NCI-H526 (cell line): Measurements from ENCODE around the gene FOXQ1.
A peak's percentile ranks its signal among the peaks of the same experiment; 100 is the strongest.
"Not testable (repeated sequence)": the region's sequence is repeated elsewhere in the genome, so short reads cannot be mapped to it uniquely, and the experiment has no call there.

Experiments used
- DNase-seq, 2 experiments: peaks; one replicate each; lab custom pipeline; 2025; lab: John Stamatoyannopoulos, UW

FOXQ1 gene

DNA sequence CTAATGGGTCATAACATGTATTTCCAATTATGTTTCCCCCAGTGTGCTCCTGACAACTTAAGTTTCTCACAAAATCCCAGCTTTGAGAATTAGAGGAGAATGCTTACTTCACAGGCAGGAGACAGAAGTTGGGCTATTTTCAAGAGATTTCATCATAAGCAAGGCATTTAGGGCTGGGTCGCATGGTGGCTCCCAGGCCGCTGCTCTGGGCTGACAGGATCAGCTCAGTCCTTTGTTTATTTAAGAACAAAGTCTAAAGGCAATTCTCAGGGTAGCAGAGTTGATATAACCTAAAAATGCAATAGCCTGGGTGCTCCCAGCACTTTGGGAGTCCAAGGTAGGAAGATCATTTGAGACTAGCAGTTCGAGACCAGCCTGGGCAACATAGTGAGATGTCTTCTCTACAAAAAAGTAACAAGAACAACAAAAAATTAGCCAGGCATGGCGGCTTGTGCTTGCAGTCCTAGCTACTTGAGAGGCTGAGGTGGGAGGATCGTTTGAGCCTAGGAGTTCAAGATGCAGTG is 10.9 kb downstream of the FOXQ1 start:
- DNase-seq: no peak

DNA sequence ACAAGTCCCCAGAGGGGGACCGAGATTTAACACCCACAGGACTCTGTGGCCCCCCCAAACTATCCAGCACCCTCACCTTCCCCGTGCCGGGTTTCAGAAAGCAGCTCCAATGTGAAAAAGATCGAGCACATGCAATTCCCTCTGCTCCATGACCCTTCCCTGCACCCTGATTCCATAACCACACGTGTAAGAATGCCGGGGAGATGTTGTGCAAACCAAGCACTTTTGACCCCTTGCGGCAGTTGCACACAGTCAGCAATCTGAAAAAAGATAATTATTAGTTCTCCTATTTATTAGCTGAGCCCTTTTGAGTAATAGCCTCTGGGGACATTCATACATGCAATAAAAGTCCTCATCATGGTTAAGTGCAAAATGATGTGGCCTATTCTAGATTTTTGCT is 13.0 kb downstream of the FOXQ1 start:
- no peak for DNase-seq

DNA sequence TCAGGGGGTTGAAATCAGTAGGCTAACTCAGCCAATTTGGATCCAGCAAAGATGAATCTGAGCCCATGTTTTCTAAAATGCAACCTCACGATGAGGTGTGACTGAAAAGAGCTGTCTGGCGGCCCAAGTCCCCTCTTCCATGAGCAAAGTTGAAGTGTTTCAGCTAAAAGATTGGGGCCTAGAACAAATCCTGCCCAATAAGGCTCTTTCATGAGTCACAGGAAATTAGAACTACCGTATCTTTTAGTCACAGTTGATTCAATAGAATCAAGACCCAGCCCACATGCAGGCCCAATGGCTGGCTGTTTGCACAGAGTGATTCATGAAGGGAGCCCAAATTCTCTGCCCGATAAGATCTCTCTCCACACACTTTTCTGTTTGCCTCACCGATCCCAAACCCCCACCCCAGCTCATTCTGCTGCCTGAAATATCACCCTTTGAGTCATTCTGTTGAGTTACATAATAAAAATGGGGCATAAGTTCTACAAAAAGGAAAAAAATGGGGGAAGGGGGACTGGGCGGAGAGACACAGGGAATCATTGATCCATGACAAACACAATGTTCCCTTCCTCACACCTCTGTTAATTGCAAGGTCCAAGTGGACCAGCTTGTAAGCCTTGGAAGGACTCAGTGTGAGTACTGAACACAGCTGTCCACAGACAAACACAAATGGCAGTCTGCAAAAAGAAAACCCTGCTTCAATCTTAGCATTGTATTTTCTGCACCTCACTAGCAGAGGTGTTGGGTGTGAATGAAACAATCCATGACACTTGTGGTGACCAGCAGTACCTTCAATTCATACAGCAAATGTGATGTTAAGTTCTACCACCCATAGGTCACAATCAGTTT is 13.8 kb downstream of the FOXQ1 start:
- no peak for DNase-seq

DNA sequence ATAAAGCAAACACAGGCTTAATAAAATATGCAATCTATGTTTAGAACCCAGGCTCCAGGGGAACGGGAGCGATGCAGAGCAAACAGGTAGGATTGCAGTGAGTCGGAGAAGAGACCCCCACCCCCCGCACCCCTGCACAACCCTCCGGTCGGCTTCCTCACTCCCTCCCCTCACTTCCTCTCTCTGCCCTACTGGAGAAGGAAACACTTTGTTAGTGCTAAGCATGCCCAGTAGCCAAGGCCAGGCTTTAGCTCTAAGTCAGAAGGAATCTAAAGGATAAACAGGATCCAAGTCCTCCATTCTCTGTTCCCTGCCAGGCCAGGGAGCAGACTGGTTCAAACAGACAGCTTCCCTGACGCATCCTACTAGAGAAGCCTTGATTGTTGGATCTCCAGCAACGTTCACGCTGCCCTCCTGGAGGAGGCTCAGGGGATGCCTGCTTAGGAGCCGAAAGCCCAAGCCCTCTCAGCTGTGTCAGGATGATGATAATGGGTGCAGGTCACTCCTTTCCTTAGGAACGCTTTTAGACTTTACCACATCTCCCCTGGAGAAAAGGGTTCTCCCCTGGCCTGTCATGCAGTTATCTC is 14.7 kb downstream of the FOXQ1 start:
- DNase-seq: no peak

- no peak for DNase-seq
Observed at GRCh38 chr6:1327630-1328029, 15.7 kb downstream of the FOXQ1 start.

DNA sequence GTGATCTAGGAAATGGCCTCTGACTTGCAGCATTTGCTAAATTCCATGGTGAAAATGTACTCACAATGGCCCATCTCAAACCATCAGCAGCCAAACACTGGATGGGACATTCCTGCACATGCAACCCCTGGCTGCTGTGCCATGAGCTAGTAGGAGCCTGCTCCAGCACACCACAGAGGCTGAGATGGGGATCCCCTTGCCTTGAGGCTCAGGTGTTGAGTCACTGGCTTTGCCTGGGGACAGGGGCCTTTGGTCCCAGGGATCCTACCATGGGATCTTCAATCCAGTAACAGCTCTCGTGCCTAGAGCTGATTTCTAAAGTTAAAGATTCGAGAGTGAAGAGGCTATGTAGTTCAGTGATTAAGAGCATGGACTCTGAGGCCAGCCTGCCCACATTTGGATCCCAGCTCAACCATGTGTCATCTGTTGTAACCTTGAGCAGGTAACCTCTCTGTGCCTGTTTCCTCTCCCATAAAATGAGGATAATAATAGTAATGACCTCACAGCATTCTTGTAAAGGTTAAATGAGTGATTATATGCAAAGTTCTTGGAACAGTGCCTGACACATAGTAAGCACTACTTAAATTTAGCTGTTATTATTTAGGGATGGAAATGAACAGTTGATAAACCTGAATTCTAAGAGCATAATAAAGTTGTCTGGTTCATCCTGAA is 16.4 kb downstream of the FOXQ1 start:
- DNase-seq: no peak

- peak in 1 of 2 experiments; percentile 17 for DNase-seq
Observed at GRCh38 chr6:1329708-1330107, 17.8 kb downstream of the FOXQ1 start.

GRCh38 chr6:1334684-1335083 is 22.8 kb downstream of the FOXQ1 start:
- DNase-seq: no peak

DNA sequence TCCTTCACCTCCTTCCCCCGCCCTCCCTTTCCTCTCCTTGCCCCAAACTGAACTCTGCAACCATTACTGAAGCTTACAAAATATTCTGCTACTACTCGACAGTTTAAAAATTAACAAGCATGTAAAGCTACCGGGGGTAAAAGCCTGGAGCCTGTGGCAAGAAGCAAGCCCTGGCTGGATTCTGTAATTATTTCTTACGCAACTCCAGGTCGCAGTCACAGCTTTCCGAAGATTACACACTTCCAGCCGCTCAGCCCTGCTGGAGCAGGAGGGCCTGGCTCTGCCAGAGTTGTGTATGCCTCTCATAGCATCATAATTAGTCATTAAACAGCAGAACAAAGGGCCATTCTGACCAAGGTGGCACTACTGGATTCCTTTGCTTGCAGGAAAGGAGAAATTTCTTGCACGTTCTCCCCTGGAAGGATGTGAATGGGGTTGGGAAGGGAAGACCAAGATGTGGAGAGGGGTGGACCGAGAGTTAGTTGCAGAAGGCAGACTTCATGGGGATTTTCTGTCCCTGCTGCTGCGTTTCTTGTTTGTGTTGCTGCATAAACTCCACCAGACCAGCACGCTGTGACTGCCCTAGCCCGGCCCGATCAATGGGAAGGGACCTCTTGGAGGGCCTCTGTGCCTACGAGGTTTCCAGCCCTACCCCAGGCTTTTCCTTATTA is 23.6 kb downstream of the FOXQ1 start:
- DNase-seq: no peak

GRCh38 chr6:1336246-1336843 is 24.4 kb downstream of the FOXQ1 start:
- peak in 1 of 2 experiments; percentile 19 for DNase-seq

- DNase-seq: no peak
Observed at GRCh38 chr6:1337791-1338190, 25.9 kb downstream of the FOXQ1 start.

DNA sequence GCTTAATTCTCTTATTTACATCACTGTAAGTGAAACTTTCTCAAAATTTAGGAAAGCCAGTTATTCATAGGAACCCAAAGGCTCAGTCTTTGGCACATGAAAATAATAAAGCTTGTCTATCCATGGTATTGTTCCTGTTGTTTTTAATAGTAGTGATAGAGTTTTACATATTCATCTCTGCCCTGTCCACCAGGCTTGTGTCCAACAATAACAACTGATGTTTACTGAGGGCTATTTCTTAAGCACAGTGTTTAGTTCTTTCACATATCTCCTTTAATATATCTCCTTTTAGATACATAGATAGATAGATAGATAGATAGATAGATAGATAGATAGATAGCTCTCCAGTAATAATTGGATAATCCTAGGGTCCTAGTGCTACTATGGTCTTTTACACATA is 34.2 kb downstream of the FOXQ1 start:
- no peak for DNase-seq

GRCh38 chr6:1346558-1347091 is 34.7 kb downstream of the FOXQ1 start:
- no peak for DNase-seq

DNA sequence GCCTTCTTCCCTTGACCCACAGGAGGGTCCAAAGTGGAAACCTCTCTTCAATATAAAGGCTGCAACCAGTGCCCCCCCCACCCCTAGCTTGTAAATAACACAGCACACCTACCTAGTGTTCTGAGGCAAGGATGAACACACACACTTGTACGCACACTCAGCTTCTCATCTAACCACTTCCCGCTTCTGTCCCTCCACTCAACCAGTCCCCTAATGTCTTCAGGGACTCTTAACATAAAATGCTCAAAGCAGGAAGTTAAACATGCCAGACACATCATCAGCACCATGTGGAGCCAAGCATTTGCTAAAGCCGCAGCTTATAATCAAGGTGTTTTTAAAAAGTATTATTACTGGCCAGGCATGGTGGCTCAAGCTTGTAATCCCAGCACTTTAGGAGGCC is 35.3 kb downstream of the FOXQ1 start:
- DNase-seq: no peak

DNA sequence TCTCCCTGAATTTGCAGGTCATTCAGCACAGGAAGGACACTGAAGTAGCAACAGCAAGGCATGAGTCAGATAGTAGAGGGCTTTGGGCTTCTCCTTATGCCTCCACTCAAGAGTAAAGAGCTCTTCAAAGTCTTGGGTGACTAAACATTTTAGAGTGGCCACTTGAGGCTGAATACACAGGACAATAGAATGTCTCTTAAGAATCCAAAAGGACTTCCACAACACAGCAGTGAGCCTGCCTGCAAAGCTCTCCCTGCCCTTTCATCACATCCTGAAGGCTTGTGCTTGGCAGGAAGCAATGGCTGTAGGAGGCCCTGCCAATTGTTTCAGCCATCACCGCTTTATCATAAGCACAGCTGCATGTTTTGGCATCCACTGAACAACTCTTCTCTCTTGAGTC is 36.8 kb downstream of the FOXQ1 start:
- no peak for DNase-seq

DNA sequence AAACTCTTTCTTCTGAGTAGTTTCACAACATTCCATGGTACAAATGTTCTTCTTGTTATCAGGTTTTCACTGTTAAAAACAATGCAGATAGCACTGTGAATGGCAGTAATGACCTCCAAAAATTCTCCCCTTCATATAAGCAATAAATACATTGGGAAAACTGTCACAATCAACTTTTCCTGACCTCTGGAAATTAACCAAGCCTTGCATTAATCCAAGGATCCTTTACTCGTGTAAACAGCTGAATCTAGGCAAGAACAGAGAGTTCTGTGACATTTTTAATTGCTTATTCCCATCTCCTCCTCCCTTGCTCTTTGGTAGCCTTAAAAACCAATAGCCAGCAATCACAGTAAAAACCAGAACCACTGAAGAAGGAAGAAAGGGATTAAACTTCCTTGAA is 37.8 kb downstream of the FOXQ1 start:
- no peak for DNase-seq

DNA sequence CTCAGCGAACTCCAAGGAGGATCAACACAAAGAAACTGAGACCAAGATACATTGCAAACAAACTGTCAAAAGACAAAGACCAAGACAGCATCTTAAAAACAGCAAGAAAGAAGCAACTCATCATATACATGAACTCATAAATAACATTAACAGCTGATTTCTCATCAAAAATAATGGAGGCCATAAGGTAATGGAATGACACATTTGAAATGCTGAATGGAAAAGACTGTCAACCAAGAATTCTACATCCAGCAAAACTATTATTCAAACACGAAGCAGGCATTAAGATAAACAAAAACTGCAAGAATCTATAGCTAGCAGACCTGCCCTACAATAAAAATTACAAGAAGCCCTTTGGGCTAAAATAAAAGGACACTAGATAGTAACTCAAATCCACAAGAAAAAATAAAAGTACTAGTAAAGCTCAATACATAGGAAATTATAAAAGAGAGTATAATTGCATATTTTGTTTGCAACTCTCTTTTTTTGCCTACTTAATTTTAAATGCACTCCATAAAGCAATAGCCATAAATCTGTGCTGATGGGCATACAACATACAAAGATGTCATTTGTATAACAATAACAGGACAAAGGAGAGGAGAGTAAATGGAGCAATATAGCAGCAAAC is 39.6 kb downstream of the FOXQ1 start:
- no peak for DNase-seq

GRCh38 chr6:1355068-1355467 is 43.2 kb downstream of the FOXQ1 start:
- DNase-seq: not testable (repeated sequence)

GRCh38 chr6:1361717-1362116 is 49.8 kb downstream of the FOXQ1 start:
- DNase-seq: not testable (repeated sequence)

DNA sequence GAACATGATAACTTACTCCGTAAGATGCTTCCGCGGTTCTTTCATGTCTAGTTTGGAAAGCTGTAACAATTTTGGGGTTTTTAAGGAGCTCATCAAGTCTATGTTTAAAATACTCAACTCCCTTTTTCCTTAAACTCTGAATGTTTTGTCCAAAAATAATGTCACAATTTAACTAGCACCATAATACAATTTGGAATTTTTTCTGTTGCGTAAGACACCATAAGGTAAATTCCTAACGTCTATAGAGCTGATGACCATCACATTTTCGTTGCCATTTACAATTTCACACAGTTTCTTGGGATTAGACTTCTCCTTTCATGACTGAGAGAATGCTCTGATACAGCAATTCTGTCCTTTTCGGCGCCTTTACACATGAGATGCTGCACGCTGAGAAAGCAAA is 50.7 kb downstream of the FOXQ1 start:
- no peak for DNase-seq

DNA sequence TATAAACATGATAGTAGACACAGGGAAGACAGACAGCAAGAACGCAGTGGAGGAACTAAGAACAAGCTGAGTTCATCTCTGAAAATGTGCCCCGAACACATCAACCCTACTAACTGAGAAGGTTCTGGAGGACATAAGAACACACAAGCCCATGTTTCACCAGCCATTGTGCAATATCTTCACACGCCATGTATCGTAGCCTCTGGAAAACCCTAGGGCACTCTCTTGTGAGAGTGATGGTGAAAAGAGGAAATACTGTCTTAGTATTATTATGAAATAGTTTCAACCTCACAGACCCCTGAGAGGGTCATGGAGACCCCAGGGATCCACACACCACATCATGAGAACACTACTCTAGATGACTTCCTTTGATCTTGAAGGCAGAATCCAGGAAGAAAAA is 51.4 kb downstream of the FOXQ1 start:
- DNase-seq: no peak
